ENCODE results near the gene IHH. TPM values are rescaled to one million over a fixed set of nuclear protein-coding genes. Genes with fewer than 3 reads are reported as not detected.

IHH gene
- total RNA-seq, 1 experiment from 2014 or later: 0.15 TPM

DNA sequence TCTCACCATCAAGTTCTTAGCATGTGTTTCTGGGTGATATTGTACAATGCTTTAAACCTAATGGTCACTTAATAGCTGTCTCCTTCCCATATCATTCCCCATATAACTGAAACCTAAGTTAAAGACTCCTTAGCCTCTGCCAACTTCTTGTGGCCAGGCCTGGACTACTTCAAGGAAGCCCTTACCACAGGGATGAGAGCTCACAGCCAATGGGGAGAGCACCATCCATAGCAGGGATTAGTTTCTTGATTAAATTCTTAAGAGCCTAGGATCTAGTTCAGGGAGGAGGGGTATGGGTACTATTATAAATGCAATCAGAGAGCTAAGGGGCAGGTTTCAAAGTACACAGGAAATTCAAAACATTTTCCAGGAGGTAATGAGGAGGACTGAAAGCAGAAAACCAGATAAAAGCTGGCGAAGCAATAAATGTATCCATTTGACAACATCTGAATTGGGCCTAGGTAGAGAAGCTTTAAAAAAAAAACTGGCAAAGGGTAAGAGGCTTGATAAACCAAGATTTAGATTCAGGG lies 34.8 kb upstream of the IHH start:
- CTCF ChIA-PET: no interaction called here
- Histone ChIP-seq H3K27ac (ENCODE audit: low read depth, low read length, poor library complexity, severe bottlenecking) (no peak overlapping the region), H3K9me3 (ENCODE audit: low read depth, low read length, poor library complexity, severe bottlenecking) (no peaks in the 10 kb centered on the region), H3K4me1 (ENCODE audit: insufficient read depth, low read length, poor library complexity, severe bottlenecking) (no peaks in the 10 kb centered on the region), H3K4me3 (ENCODE audit: low read depth, low read length, poor library complexity, severe bottlenecking) (no peak overlapping the region), H3K36me3 (ENCODE audit: insufficient read depth, low read length, poor library complexity, severe bottlenecking) (no peaks in the 10 kb centered on the region), H3K27me3 (replicated peaks; ENCODE audit: insufficient read depth, low read depth, low read length, poor library complexity) (no peaks in the 10 kb centered on the region)
- intact Hi-C loops (cut with micrococcal nuclease; ENCODE audit: unreplicated experiment): no loop called here
- DNase-seq (ENCODE audit: low spot score): no peak
- TF ChIP-seq, protein P1, sequence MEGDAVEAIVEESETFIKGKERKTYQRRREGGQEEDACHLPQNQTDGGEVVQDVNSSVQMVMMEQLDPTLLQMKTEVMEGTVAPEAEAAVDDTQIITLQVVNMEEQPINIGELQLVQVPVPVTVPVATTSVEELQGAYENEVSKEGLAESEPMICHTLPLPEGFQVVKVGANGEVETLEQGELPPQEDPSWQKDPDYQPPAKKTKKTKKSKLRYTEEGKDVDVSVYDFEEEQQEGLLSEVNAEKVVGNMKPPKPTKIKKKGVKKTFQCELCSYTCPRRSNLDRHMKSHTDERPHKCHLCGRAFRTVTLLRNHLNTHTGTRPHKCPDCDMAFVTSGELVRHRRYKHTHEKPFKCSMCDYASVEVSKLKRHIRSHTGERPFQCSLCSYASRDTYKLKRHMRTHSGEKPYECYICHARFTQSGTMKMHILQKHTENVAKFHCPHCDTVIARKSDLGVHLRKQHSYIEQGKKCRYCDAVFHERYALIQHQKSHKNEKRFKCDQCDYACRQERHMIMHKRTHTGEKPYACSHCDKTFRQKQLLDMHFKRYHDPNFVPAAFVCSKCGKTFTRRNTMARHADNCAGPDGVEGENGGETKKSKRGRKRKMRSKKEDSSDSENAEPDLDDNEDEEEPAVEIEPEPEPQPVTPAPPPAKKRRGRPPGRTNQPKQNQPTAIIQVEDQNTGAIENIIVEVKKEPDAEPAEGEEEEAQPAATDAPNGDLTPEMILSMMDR (conservative IDR thresholded peaks at IDR 0.05; ENCODE audit: low read depth, low read length): no peak
- TF ChIP-seq EZH2 (IDR thresholded peaks at IDR 0.05; ENCODE audit: borderline replicate concordance, low read depth, low read length, poor library complexity, severe bottlenecking): no peak
- POLR2A ChIA-PET (ENCODE audit: low non-redundant PET): no interaction called here
- BruUV-seq (replicated peaks): no TSS peak

DNA sequence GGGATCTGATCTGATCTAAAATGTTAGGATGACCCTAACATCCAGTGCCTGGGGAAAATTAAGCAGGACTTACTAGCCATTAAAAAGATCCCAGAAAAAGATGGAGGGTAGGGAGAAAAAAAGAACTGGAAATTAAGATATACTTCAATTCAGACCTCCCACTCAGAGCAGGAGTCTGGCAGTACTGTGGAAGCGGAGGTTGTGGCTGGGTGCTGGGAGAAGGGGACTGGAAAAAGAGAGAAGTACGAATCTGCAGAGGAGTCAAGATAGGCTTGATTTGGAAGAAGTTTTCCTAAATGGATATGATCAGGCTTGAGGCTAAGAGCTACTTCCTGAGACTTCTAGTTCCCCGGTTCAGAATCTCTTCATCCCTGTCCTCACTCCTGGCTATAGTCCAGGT lies 33.5 kb upstream of the IHH start:
- H3K27ac ChIP-seq (ENCODE audit: low read depth, low read length, poor library complexity, severe bottlenecking): no peak overlapping the region
- H3K4me1 ChIP-seq (ENCODE audit: insufficient read depth, low read length, poor library complexity, severe bottlenecking): no peaks in the 10 kb centered on the region
- H3K36me3 ChIP-seq (ENCODE audit: insufficient read depth, low read length, poor library complexity, severe bottlenecking): no peaks in the 10 kb centered on the region
- ChIA-PET POLR2A (ENCODE audit: low non-redundant PET) (no interaction called here), CTCF (no interaction called here)
- DNase-seq (ENCODE audit: low spot score): no peak
- H3K9me3 ChIP-seq (ENCODE audit: low read depth, low read length, poor library complexity, severe bottlenecking): no peaks in the 10 kb centered on the region
- intact Hi-C loops (cut with micrococcal nuclease; ENCODE audit: unreplicated experiment): no loop called here
- H3K4me3 ChIP-seq (ENCODE audit: low read depth, low read length, poor library complexity, severe bottlenecking): no peak overlapping the region
- no peaks in the 10 kb centered on the region for H3K27me3 ChIP-seq (replicated peaks; ENCODE audit: insufficient read depth, low read depth, low read length, poor library complexity)
- no TSS peak for BruUV-seq (replicated peaks)
- no peak for TF ChIP-seq EZH2 (IDR thresholded peaks at IDR 0.05; ENCODE audit: borderline replicate concordance, low read depth, low read length, poor library complexity, severe bottlenecking)
- TF ChIP-seq, protein P1 (conservative IDR thresholded peaks at IDR 0.05; ENCODE audit: low read depth, low read length): no peak

DNA sequence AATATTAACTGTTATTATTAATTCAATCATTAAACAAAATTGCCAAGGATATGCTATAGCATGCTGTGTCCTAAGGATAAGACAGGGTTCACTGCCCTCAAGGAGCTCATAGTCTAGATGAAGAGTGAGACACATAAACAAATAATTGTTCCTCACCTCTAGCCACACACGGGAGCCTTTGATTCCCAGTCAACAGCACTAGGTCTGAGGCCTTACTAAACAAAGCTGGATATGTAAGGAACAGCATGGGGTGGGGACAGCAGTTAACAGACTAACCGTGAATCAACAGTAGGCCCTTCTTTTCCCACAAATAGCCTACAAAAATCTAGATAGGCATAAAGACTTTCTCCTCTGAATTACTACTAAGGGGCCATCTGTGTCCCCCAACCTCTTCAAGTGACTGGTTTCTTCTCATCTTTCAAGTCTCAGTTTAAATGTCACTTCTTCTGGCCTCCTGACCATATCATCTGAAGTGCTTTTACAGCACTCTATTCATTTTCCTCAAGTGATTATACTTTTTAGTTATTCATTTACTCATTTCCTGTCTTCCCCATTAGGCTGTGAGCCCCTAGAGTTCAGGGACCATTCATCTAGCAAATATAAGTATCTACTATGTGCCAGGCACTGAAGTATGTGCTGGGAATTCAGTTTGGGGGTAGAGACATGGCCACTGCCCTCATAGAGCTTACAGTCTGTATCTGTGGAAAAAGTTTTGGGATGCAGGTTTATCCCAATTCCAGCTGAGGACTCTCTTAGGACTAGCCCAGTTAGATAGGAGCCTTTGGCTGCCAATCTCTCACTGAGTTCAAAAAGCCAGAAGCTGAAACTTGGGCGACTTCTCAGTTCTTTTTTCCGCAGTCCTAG lies 29.9 kb upstream of the IHH start:
- no TSS peak for BruUV-seq (replicated peaks)
- H3K4me1 ChIP-seq (ENCODE audit: insufficient read depth, low read length, poor library complexity, severe bottlenecking): no peaks in the 10 kb centered on the region
- peak; percentile 2 for DNase-seq (ENCODE audit: low spot score)
- CTCF ChIA-PET: interaction anchor here (1.2 kb wide), 1 partner anchor 29 kb away, joined by 3 read pairs; no protein-coding TSS in a partner anchor
- H3K27me3 ChIP-seq (replicated peaks; ENCODE audit: insufficient read depth, low read depth, low read length, poor library complexity): no peaks in the 10 kb centered on the region
- no peak overlapping the region for H3K4me3 ChIP-seq (ENCODE audit: low read depth, low read length, poor library complexity, severe bottlenecking)
- TF ChIP-seq, protein P1 (conservative IDR thresholded peaks at IDR 0.05; ENCODE audit: low read depth, low read length): no peak
- TF ChIP-seq EZH2 (IDR thresholded peaks at IDR 0.05; ENCODE audit: borderline replicate concordance, low read depth, low read length, poor library complexity, severe bottlenecking): no peak
- no peaks in the 10 kb centered on the region for H3K36me3 ChIP-seq (ENCODE audit: insufficient read depth, low read length, poor library complexity, severe bottlenecking)
- H3K9me3 ChIP-seq (ENCODE audit: low read depth, low read length, poor library complexity, severe bottlenecking): no peaks in the 10 kb centered on the region
- H3K27ac ChIP-seq (ENCODE audit: low read depth, low read length, poor library complexity, severe bottlenecking): no peak overlapping the region
- POLR2A ChIA-PET (ENCODE audit: low non-redundant PET): interaction anchor here (0.6 kb wide), 1 partner anchor 1076 kb away, joined by 3 read pairs; no protein-coding TSS in a partner anchor
- intact Hi-C loops (cut with micrococcal nuclease; ENCODE audit: unreplicated experiment): no loop called here

Measured in A673 (cell line).